ENCODE measurements around the gene IGIP.
A peak's percentile ranks its signal among the peaks of the same experiment; 100 is the strongest.

IGIP gene

GRCh38 chr5:140140435-140140834 lies 14.7 kb downstream of the IGIP start:
- no peak overlapping the region for H3K4me3 ChIP-seq (ENCODE audit: low read length)
- peak; percentile 17 for DNase-seq (ENCODE audit: low read depth)
- no peak for TF ChIP-seq CTCF (conservative IDR thresholded peaks at IDR 0.05; ENCODE audit: low read length)

- H3K4me3 ChIP-seq (ENCODE audit: low read length), result no peak overlapping the region
- peak; percentile 95 for DNase-seq (ENCODE audit: low read depth)
- TF ChIP-seq CTCF (conservative IDR thresholded peaks at IDR 0.05; ENCODE audit: low read length), result no peak
Observed at GRCh38 chr5:140141241-140141640, 15.5 kb downstream of the IGIP start.

GRCh38 chr5:140142246-140142645 lies 16.5 kb downstream of the IGIP start:
- no peak for TF ChIP-seq CTCF (conservative IDR thresholded peaks at IDR 0.05; ENCODE audit: low read length)
- DNase-seq (ENCODE audit: low read depth), result no peak
- H3K4me3 ChIP-seq (ENCODE audit: low read length), result no peak overlapping the region

GRCh38 chr5:140142856-140143255 lies 17.1 kb downstream of the IGIP start:
- no peak for DNase-seq (ENCODE audit: low read depth)
- TF ChIP-seq CTCF (conservative IDR thresholded peaks at IDR 0.05; ENCODE audit: low read length), result no peak
- H3K4me3 ChIP-seq (ENCODE audit: low read length), result no peak overlapping the region

- no peak overlapping the region for H3K4me3 ChIP-seq (ENCODE audit: low read length)
- no peak for TF ChIP-seq CTCF (conservative IDR thresholded peaks at IDR 0.05; ENCODE audit: low read length)
- DNase-seq (ENCODE audit: low read depth), result no peak
Observed at GRCh38 chr5:140143521-140144258, 18.0 kb downstream of the IGIP start.

GRCh38 chr5:140145256-140145655 lies 19.5 kb downstream of the IGIP start:
- no peak for DNase-seq (ENCODE audit: low read depth)
- no peak for TF ChIP-seq CTCF (conservative IDR thresholded peaks at IDR 0.05; ENCODE audit: low read length)
- no peak overlapping the region for H3K4me3 ChIP-seq (ENCODE audit: low read length)

- peak overlapping the region; percentile 49 for H3K4me3 ChIP-seq (ENCODE audit: low read length)
- peak; percentile 37 for TF ChIP-seq CTCF (conservative IDR thresholded peaks at IDR 0.05; ENCODE audit: low read length)
- peak; percentile 73 for DNase-seq (ENCODE audit: low read depth)
Observed at GRCh38 chr5:140145818-140146522, 20.2 kb downstream of the IGIP start.

Data from AG10803 (cell line).